NCI-H1092 (cell line): ENCODE results near the gene GPC6.

Source experiments
- DNase-seq: peaks from one replicate; lab custom pipeline; 2025; lab: John Stamatoyannopoulos, UW

Gene GPC6

GRCh38 chr13:94212196-94212595, 985.6 kb downstream of the GPC6 start:
- DNase-seq = no peak

- DNase-seq = no peak
Measured at GRCh38 chr13:94214121-94214520, 987.5 kb downstream of the GPC6 start.

- DNase-seq = no peak
Measured at GRCh38 chr13:94214975-94215374, 988.4 kb downstream of the GPC6 start.

GRCh38 chr13:94216476-94216875, 989.9 kb downstream of the GPC6 start:
- DNase-seq = no peak

GRCh38 chr13:94217370-94217769, 990.8 kb downstream of the GPC6 start:
- DNase-seq = no peak

- DNase-seq = no peak
Measured at GRCh38 chr13:94218537-94218936, 991.9 kb downstream of the GPC6 start.

GRCh38 chr13:94218951-94219350, 992.3 kb downstream of the GPC6 start:
- no peak for DNase-seq

- DNase-seq = no peak
Measured at GRCh38 chr13:94224670-94225069, 998.1 kb downstream of the GPC6 start.

GRCh38 chr13:94227255-94227879, 1000.8 kb downstream of the GPC6 start:
- no peak for DNase-seq

- DNase-seq = no peak
Measured at GRCh38 chr13:94228763-94229162, 1002.2 kb downstream of the GPC6 start.

GRCh38 chr13:94232161-94232950, 1005.7 kb downstream of the GPC6 start:
- DNase-seq = no peak

- no peak for DNase-seq
Measured at GRCh38 chr13:94232956-94233355, 1006.3 kb downstream of the GPC6 start.

GRCh38 chr13:94233401-94233800, 1006.8 kb downstream of the GPC6 start:
- no peak for DNase-seq

- no peak for DNase-seq
Measured at GRCh38 chr13:94233837-94234236, 1007.2 kb downstream of the GPC6 start.

GRCh38 chr13:94234738-94235137, 1008.1 kb downstream of the GPC6 start:
- no peak for DNase-seq

GRCh38 chr13:94236132-94236531, 1009.5 kb downstream of the GPC6 start:
- no peak for DNase-seq

- no peak for DNase-seq
Measured at GRCh38 chr13:94236872-94237271, 1010.3 kb downstream of the GPC6 start.

- DNase-seq = no peak
Measured at GRCh38 chr13:94239135-94239534, 1012.5 kb downstream of the GPC6 start.

- DNase-seq = no peak
Measured at GRCh38 chr13:94242554-94242953, 1015.9 kb downstream of the GPC6 start.

GRCh38 chr13:94243551-94243950, 1016.9 kb downstream of the GPC6 start:
- no peak for DNase-seq

- no peak for DNase-seq
Measured at GRCh38 chr13:94246495-94246894, 1019.9 kb downstream of the GPC6 start.

- no peak for DNase-seq
Measured at GRCh38 chr13:94247890-94248289, 1021.3 kb downstream of the GPC6 start.

GRCh38 chr13:94248454-94249228, 1022.0 kb downstream of the GPC6 start:
- DNase-seq = no peak
